GM12873 (cell line): ENCODE measurements around the gene FMNL3.

Source experiments
- TF ChIP-seq, protein P1 (sequence below): IDR thresholded peaks from 2 replicates; pipeline ENCODE4 v1.5.1; 2012; ENCODE audit warnings: low read depth, mild to moderate bottlenecking, moderate library complexity, low read length, control low read depth; ENCODE audit not compliant: insufficient read depth; ENCODE audit errors: missing control alignments

FMNL3 gene

DNA sequence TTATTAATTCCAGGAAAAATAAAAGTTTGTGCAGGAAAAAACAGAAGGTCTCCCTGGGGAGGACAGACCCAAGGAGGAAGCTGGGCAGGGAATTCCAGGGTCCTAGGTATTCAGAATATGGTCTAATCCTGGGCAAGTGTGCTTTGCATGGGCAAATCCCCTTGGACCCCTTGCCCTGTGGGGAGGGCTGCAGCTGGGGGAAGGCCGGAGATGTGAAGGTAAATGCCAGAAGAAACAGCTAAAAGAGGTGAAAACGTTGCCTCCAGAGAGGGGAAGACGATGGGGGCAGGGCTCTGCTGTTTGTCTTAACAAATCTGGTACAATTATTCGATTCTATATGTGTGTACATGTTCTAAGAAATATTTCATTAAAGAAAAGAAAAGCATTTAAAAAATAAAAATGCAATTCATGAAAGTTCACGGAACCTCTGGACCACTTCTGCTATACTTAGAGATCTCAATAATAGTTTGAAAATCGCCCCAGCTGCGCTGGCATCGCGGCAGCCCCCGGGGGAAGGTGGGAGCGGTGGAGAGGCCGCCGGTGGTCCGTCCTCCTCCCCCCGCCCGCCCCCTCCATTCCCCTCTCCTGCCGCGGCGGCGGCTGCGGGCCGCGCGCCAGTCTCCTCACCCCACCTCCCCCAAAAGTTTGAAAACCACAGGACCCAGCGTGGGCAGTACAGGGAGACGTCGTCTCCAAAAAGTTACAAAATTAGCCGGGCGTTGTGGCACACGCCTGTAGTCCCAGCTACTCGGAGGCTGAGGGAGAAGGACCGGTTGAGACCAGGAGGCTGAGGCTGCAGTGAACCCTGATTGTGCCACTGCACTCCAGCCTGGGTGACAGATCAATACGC, 85.3 kb downstream of the FMNL3 start:
- TF ChIP-seq, protein P1, sequence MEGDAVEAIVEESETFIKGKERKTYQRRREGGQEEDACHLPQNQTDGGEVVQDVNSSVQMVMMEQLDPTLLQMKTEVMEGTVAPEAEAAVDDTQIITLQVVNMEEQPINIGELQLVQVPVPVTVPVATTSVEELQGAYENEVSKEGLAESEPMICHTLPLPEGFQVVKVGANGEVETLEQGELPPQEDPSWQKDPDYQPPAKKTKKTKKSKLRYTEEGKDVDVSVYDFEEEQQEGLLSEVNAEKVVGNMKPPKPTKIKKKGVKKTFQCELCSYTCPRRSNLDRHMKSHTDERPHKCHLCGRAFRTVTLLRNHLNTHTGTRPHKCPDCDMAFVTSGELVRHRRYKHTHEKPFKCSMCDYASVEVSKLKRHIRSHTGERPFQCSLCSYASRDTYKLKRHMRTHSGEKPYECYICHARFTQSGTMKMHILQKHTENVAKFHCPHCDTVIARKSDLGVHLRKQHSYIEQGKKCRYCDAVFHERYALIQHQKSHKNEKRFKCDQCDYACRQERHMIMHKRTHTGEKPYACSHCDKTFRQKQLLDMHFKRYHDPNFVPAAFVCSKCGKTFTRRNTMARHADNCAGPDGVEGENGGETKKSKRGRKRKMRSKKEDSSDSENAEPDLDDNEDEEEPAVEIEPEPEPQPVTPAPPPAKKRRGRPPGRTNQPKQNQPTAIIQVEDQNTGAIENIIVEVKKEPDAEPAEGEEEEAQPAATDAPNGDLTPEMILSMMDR, result no peak

DNA sequence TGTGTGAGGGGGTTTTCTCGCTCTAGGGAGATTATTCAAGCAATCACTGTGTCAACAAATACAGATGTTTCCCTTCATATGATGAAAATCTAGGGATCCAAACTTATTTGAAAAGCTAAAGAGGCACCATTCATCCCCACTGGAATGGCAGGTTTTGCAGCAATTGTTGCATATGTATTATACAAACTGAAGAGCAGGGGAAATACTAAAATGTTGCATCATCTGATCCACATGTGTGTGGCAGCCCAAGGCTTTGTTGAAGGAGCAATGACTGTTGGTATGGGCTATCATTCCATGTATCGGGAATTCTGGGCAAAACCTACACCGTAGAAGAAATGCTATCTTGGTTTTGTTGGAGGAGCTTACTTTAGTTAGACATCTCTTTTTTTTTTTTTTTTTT, 87.9 kb downstream of the FMNL3 start:
- TF ChIP-seq, protein P1, result no peak

DNA sequence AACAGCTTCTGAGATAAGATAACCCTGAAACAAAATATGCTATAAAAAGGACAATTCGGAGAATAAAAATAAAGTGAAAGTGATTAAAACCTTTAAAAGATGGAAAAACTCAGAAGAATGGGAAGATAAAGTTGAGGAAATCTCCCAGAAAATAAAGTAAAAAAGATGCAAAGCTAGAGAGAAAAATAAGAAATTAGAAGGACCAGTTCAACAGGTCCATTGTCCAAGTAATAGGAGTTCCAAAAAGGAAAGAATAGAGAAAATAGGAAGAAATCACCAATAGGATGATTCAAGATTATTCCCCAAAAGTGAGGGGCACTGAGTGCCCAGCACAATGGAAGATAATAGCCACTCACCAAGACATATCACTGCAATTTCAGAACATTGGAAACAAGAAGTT, 88.6 kb downstream of the FMNL3 start:
- TF ChIP-seq, protein P1, result no peak

DNA sequence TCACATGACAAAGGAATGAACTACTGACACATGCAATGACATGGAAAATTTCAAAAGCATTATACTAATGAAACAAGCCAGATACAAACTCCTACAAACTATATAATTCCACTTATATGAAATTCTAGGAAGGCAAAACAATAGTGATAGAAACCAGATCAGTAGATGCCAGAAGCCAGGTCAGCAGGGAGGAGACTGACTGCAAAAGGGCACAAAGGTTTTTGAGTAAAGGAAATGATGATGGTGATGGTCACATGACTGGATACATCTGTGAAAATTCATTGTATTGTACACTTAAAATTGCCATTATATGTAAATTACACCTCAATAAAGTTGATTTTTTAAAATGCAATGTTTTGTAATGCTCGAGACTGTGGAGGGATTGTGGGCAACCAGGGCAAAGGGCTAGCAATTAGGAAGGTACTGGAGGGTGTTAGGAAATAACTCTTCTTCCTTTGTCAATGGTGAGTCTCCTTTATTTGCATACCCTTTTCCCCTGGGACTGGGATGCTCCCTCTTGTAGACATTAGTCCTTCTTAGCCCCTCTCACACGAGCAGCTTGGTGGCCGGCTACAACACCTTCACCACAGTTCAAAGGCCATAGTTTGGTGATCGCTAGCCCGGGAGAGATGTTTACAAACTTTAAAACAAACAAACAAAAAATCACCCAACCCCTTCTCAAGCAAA, 90.5 kb downstream of the FMNL3 start:
- TF ChIP-seq, protein P1, result no peak

DNA sequence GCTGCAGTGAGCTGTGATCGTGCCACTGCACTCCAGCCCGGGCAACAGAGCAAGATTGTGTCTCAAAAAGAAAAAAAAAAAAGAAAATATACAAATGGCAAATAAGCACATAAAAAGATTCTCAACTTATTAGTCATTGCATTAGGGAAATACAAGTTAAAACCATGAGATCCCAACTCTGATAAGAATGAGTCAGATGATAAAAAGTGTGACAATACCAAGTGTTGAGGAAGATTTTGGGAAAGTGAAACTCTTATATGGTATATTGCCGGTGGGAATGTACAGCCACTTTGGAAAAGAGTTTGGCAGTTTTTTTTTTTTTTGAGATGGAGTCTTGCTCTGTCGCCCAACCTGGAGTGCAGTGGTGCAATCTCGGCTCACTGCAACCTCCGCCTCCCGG, 91.5 kb downstream of the FMNL3 start:
- TF ChIP-seq, protein P1, result no peak

DNA sequence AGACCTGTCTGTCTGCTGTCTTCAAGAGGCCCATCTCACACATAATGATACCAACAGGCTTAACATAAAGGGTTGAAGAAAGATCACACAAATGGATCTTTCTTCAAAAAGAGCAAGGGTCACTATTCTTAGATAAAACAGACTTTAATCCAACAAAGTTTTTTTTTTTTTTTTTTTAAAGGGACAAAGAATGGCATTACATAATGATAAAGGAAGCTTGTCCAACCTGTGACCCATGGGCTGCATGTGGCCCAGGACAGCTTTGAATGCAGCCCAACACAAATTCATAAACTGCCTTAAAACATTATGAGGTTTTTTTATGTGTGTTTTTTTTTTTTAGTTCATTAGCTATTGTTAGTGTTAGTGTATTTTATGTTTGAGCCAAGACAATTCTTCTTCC, 95.0 kb downstream of the FMNL3 start:
- TF ChIP-seq, protein P1, result no peak

DNA sequence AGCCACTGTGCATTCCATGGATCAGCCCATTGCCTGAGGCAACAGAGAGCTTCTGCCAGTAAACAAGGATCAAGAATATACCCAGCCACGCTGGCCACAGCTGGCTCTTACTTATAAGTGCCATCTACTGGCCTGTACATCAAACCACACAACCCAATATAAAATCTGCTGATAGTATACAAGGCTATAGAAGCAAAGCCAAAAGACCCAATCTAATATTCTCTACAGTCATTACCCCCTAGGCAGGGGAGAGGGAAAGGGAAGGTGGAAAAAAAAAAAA, 97.4 kb downstream of the FMNL3 start:
- TF ChIP-seq, protein P1, result no peak
